Measurements from ENCODE around the gene PNKD.
"Not testable (repeated sequence)": the region's sequence is repeated elsewhere in the genome, so short reads cannot be mapped to it uniquely, and the experiment has no call there.

The PNKD gene

GRCh38 chr2:218293715-218294429 is 23.6 kb downstream of the PNKD start:
- DNase-seq, result no peak

- no peak for DNase-seq
These were observed 24.2 kb downstream of the PNKD start for GRCh38 chr2:218294430-218295022.

GRCh38 chr2:218295029-218295428 is 24.7 kb downstream of the PNKD start:
- DNase-seq, result no peak

- DNase-seq, result no peak
These were observed 25.9 kb downstream of the PNKD start for GRCh38 chr2:218296200-218296599.

- no peak for DNase-seq
These were observed 26.5 kb downstream of the PNKD start for GRCh38 chr2:218296847-218297246.

- DNase-seq, result no peak
These were observed 28.1 kb downstream of the PNKD start for GRCh38 chr2:218298314-218298875.

- DNase-seq, result no peak
These were observed 29.8 kb downstream of the PNKD start for GRCh38 chr2:218300141-218300540.

GRCh38 chr2:218301176-218301819 is 31.0 kb downstream of the PNKD start:
- peak; percentile 92 for DNase-seq

GRCh38 chr2:218305383-218305782 is 35.1 kb downstream of the PNKD start:
- no peak for DNase-seq

GRCh38 chr2:218306184-218306920 is 36.0 kb downstream of the PNKD start:
- DNase-seq, result no peak

GRCh38 chr2:218307415-218308090 is 37.2 kb downstream of the PNKD start:
- no peak for DNase-seq

GRCh38 chr2:218310853-218311540 is 40.7 kb downstream of the PNKD start:
- DNase-seq, result no peak

- not testable (repeated sequence) for DNase-seq
These were observed 41.4 kb downstream of the PNKD start for GRCh38 chr2:218311541-218312266.

GRCh38 chr2:218312267-218312756 is 42.0 kb downstream of the PNKD start:
- no peak for DNase-seq

- no peak for DNase-seq
These were observed 43.0 kb downstream of the PNKD start for GRCh38 chr2:218313356-218313755.

- not testable (repeated sequence) for DNase-seq
These were observed 44.4 kb downstream of the PNKD start for GRCh38 chr2:218314764-218315163.

- DNase-seq, result no peak
These were observed 45.1 kb downstream of the PNKD start for GRCh38 chr2:218315397-218315796.

GRCh38 chr2:218317303-218317630 is 46.9 kb downstream of the PNKD start:
- no peak for DNase-seq

GRCh38 chr2:218317835-218318234 is 47.5 kb downstream of the PNKD start:
- DNase-seq, result no peak

- no peak for DNase-seq
These were observed 47.9 kb downstream of the PNKD start for GRCh38 chr2:218318241-218318640.

GRCh38 chr2:218319813-218320365 is 49.6 kb downstream of the PNKD start:
- DNase-seq, result no peak
